NB4 (cell line): Measurements from ENCODE around the gene PIK3C2B.
A peak's percentile ranks its signal among the peaks of the same experiment; 100 is the strongest.
"Not testable (repeated sequence)": the region's sequence is repeated elsewhere in the genome, so short reads cannot be mapped to it uniquely, and the experiment has no call there.

ENCODE experiments used
- DNase-seq: peaks from one replicate; pipeline ENCODE4 v3.0.0; 2010; ENCODE audit warnings: low read depth
- H3K4me3 ChIP-seq: one replicate; pipeline ENCODE4 v1.5.1; 2011; ENCODE audit warnings: mild to moderate bottlenecking, low read depth, low read length, moderate library complexity
- CTCF ChIP-seq: IDR thresholded peaks from one replicate; pipeline ENCODE4 v1.5.1; 2012; ENCODE audit warnings: low read depth, low read length
- MAX ChIP-seq: IDR thresholded peaks from 2 replicates; pipeline ENCODE4 v1.6.1; 2011; ENCODE audit warnings: low read depth, low read length
- MYC ChIP-seq: IDR thresholded peaks from 2 replicates; pipeline ENCODE4 v1.6.1; 2011; ENCODE audit warnings: low read depth, low read length
- POLR2A ChIP-seq: IDR thresholded peaks from 2 replicates; pipeline ENCODE4 v1.6.1; 2011; ENCODE audit warnings: mild to moderate bottlenecking; ENCODE audit not compliant: insufficient read length; ENCODE audit errors: extremely low read depth

The PIK3C2B gene

GRCh38 chr1:204520834-204521709 lies 26.5 kb upstream of the PIK3C2B start:
- peak; percentile 69 for DNase-seq
- peak overlapping the region; percentile 27 for H3K4me3 ChIP-seq

GRCh38 chr1:204517382-204517781 lies 22.8 kb upstream of the PIK3C2B start:
- not testable (repeated sequence) for DNase-seq
- H3K4me3 ChIP-seq, result peak overlapping the region; percentile 88

More at GRCh38 chr1:204520834-204521709, 26.5 kb upstream of the PIK3C2B start:
- no peak for TF ChIP-seq MYC
- TF ChIP-seq CTCF, result no peak
- no peak for TF ChIP-seq POLR2A
- no peak for TF ChIP-seq MAX

GRCh38 chr1:204516180-204516879 lies 21.7 kb upstream of the PIK3C2B start, which contains the start of gene MDM4:
Gene MDM4 (plus strand): TSS chr1:204516406. CDS start chr1:204525519, 9,113 bp downstream.
- H3K4me3 ChIP-seq, result peak within 1 kb of the TSS; percentile 88
- peak; percentile 99 for DNase-seq
- TF ChIP-seq POLR2A, result peak; percentile 82
- no peak for TF ChIP-seq CTCF
- TF ChIP-seq MAX, result peak; percentile 66
- TF ChIP-seq MYC, result peak; percentile 88

- no peak for DNase-seq
- TF ChIP-seq MAX (no peak), POLR2A (no peak), CTCF (no peak), MYC (no peak)
- no peak overlapping the region for H3K4me3 ChIP-seq
Observed at GRCh38 chr1:204514828-204515227, 20.2 kb upstream of the PIK3C2B start.

- DNase-seq, result peak; percentile 33
- H3K4me3 ChIP-seq, result no peak overlapping the region
- TF ChIP-seq MYC, result no peak
Observed at GRCh38 chr1:204513117-204513716, 18.6 kb upstream of the PIK3C2B start.

- H3K4me3 ChIP-seq, result no peak overlapping the region
- no peak for DNase-seq
- TF ChIP-seq POLR2A (no peak), MAX (no peak), CTCF (no peak), MYC (no peak)
Observed at GRCh38 chr1:204511366-204511765, 16.8 kb upstream of the PIK3C2B start.
